HepG2 (cell line): ENCODE data around the gene HEY2. TPM values are rescaled to one million over a fixed set of nuclear protein-coding genes. Genes with fewer than 3 reads are reported as not detected.

Experiments
- GABPB1 ChIP-seq: IDR thresholded peaks from 2 replicates; pipeline ENCODE4 v1.6.1; 2016; ENCODE audit warnings: mild to moderate bottlenecking, missing genetic modification reagents, moderate library complexity, missing compliant biosample characterization
- GATA4 ChIP-seq: sonication (generic); IDR thresholded peaks from 2 replicates; pipeline ENCODE4 v1.6.1; 2016; ENCODE audit warnings: antibody characterized with exemption, low read depth, borderline replicate concordance
- KDM5B ChIP-seq: sonication (generic); formaldehyde crosslinking; IDR thresholded peaks from 2 replicates; pipeline ENCODE4 v1.4.0; 2020; ENCODE audit warnings: missing genetic modification reagents, mild to moderate bottlenecking, borderline replicate concordance
- MEIS1 ChIP-seq: sonication (generic); formaldehyde crosslinking; IDR thresholded peaks from 2 replicates; pipeline ENCODE4 v1.9.0; 2021; ENCODE audit warnings: mild to moderate bottlenecking, missing genetic modification reagents, moderate library complexity, borderline replicate concordance
- PHF8 ChIP-seq: sonication (generic); formaldehyde crosslinking; IDR thresholded peaks from 2 replicates; pipeline ENCODE4 v1.5.0; 2020; ENCODE audit warnings: missing genetic modification reagents
- SRSF9 ChIP-seq: fragments of 200-400 bp; formaldehyde crosslinking; IDR thresholded peaks from 2 replicates; pipeline ENCODE4 v1.6.1; 2018; ENCODE audit warnings: borderline replicate concordance, mild to moderate bottlenecking, low read depth, low read length; ENCODE audit not compliant: insufficient read depth, poor library complexity, severe bottlenecking
- ZNF235 ChIP-seq: sonication (generic); formaldehyde crosslinking; IDR thresholded peaks from 2 replicates; pipeline ENCODE4 v1.8.1; 2023; ENCODE audit warnings: mild to moderate bottlenecking, missing genetic modification reagents, borderline replicate concordance
- ZNF530 ChIP-seq: sonication (generic); formaldehyde crosslinking; IDR thresholded peaks from 2 replicates; pipeline ENCODE4 v1.5.0; 2020; ENCODE audit warnings: low read depth, mild to moderate bottlenecking, missing genetic modification reagents
- polyA plus RNA-seq, 8 experiments: library from polyadenylated mRNA; depleted of rRNA in 3 of 8; stranded (reverse) in 7 of 8; unstranded in 1 of 8; fragments of >200 nt; fragmentation: Illumina TruSeq in 4 of 8; extraction: Trizol in 4 of 8; gene quantifications; 2 replicates each; pipeline versions ENCODE4 v1.2.1 to v1.2.3, GENCODE V29; 2011 to 2016; ENCODE audit warnings: low read depth in 4 of 8, missing spikeins in 1 of 8, mixed read lengths in 1 of 8; ENCODE audit not compliant: insufficient read depth in 1 of 8
- total RNA-seq, 5 experiments: library from RNA; depleted of rRNA; stranded (reverse); fragments of >200 nt; fragmentation: Illumina TruSeq; extraction: Trizol; gene quantifications; 2 replicates each; pipeline ENCODE4 v1.2.3, GENCODE V29; 2016; ENCODE audit warnings: low read depth in 1 of 5
- TF ChIP-seq, protein P1 (sequence below): sonication (generic); formaldehyde crosslinking; IDR thresholded peaks from 2 replicates; pipeline ENCODE4 v1.4.0; 2020; ENCODE audit warnings: mild to moderate bottlenecking, missing genetic modification reagents
- TF ChIP-seq, protein P2 (sequence below): IDR thresholded peaks from 2 replicates; pipeline ENCODE4 v1.6.1; 2012; ENCODE audit warnings: inconsistent platforms
- TF ChIP-seq, protein P3 (sequence below), 2 experiments: sonication (generic) in 1 of 2; formaldehyde crosslinking in 1 of 2; IDR thresholded peaks; 2 replicates each; pipeline versions ENCODE4 v1.4.0 to v1.6.1; 2016 to 2020; ENCODE audit warnings: borderline replicate concordance in 1 of 2, low read depth in 1 of 2, mild to moderate bottlenecking in 1 of 2, missing genetic modification reagents in 1 of 2
- TF ChIP-seq, protein P4 (sequence below): sonication (generic); formaldehyde crosslinking; IDR thresholded peaks from 2 replicates; pipeline ENCODE4 v1.5.1; 2020; ENCODE audit warnings: mild to moderate bottlenecking, missing genetic modification reagents, moderate library complexity
- TF ChIP-seq, protein P5 (sequence below): sonication (generic); formaldehyde crosslinking; IDR thresholded peaks from 2 replicates; pipeline ENCODE4 v1.4.0; 2020; ENCODE audit warnings: mild to moderate bottlenecking, missing genetic modification reagents

Gene HEY2
- total and polyA plus RNA-seq, 2 of the 13 experiments (the other 11 are each of a cell fraction or from before 2014, with no cell fraction given), result 0.04 TPM

DNA sequence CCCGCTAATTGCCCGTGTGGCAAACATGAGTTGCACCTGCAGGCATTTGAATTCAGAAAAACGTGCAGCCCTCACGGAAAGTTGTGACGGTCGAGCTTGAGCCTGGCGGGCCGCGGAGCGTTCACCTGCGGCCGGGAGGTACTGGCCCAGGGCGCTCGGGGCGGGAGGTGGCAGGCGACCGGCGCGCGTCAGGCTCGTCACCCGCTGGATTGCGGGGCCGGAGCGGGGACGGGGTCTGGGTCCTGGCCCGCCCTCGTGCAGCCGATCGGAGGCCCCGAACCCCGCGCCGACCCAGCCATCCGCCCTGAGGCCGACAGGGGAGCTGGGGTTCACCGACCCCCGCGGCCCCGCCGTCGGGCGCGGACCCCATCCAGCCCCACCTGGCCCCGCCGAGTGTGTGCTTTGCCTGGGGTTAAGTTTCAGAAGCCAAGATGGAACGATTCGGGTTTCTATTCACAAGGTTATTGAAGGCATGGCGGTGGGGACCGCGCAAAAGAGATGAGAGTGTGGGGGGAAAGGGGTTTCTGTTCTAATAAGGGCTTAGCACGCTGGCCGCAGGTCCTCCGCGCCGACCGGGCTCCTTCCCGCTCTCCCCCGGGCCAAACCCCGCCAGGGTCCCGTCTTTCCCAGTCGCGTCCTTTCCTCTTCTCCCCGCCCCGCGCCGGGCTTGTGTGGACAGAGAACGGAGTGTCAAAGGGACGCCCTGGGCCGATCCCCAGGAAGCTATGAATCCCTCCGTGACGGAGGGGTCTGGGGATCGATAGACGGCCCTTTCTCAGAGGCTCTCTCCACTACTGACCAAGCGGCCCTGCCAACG is 1.6 kb upstream of the HEY2 start (continued):
- TF ChIP-seq, protein P1, sequence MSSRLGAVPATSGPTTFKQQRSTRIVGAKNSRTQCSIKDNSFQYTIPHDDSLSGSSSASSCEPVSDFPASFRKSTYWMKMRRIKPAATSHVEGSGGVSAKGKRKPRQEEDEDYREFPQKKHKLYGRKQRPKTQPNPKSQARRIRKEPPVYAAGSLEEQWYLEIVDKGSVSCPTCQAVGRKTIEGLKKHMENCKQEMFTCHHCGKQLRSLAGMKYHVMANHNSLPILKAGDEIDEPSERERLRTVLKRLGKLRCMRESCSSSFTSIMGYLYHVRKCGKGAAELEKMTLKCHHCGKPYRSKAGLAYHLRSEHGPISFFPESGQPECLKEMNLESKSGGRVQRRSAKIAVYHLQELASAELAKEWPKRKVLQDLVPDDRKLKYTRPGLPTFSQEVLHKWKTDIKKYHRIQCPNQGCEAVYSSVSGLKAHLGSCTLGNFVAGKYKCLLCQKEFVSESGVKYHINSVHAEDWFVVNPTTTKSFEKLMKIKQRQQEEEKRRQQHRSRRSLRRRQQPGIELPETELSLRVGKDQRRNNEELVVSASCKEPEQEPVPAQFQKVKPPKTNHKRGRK, result 0 out of 2 replicates have a peak, but pooled peaks have one; percentile 17
- TF ChIP-seq GATA4 (no peak), MEIS1 (CRISPR knock-in tag) (0 out of 2 replicates have a peak, but pooled peaks have one; percentile 22), PHF8 (CRISPR knock-in tag) (0 out of 2 replicates have a peak, but pooled peaks have one; percentile 24), ZNF235 (CRISPR knock-in tag) (0 out of 2 replicates have a peak, but pooled peaks have one; percentile 26), SRSF9 (no peak), GABPB1 (CRISPR knock-in tag) (peak; percentile 33; the same call in 1 of the 2 replicates), ZNF530 (CRISPR knock-in tag) (no peak), KDM5B (0 out of 2 replicates have a peak, but pooled peaks have one; percentile 26)
- TF ChIP-seq, protein P2, sequence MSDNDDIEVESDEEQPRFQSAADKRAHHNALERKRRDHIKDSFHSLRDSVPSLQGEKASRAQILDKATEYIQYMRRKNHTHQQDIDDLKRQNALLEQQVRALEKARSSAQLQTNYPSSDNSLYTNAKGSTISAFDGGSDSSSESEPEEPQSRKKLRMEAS, result peak; percentile 17; the same call in 1 of the 2 replicates
- TF ChIP-seq, protein P3, sequence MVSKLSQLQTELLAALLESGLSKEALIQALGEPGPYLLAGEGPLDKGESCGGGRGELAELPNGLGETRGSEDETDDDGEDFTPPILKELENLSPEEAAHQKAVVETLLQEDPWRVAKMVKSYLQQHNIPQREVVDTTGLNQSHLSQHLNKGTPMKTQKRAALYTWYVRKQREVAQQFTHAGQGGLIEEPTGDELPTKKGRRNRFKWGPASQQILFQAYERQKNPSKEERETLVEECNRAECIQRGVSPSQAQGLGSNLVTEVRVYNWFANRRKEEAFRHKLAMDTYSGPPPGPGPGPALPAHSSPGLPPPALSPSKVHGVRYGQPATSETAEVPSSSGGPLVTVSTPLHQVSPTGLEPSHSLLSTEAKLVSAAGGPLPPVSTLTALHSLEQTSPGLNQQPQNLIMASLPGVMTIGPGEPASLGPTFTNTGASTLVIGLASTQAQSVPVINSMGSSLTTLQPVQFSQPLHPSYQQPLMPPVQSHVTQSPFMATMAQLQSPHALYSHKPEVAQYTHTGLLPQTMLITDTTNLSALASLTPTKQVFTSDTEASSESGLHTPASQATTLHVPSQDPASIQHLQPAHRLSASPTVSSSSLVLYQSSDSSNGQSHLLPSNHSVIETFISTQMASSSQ (IDR thresholded peaks at IDR 0.05; ENCODE audit: low read depth), result no peak
- TF ChIP-seq, protein P3 (CRISPR knock-in tag; IDR thresholded peaks at IDR 0.05; ENCODE audit: borderline replicate concordance), result no peak
- TF ChIP-seq, protein P4, sequence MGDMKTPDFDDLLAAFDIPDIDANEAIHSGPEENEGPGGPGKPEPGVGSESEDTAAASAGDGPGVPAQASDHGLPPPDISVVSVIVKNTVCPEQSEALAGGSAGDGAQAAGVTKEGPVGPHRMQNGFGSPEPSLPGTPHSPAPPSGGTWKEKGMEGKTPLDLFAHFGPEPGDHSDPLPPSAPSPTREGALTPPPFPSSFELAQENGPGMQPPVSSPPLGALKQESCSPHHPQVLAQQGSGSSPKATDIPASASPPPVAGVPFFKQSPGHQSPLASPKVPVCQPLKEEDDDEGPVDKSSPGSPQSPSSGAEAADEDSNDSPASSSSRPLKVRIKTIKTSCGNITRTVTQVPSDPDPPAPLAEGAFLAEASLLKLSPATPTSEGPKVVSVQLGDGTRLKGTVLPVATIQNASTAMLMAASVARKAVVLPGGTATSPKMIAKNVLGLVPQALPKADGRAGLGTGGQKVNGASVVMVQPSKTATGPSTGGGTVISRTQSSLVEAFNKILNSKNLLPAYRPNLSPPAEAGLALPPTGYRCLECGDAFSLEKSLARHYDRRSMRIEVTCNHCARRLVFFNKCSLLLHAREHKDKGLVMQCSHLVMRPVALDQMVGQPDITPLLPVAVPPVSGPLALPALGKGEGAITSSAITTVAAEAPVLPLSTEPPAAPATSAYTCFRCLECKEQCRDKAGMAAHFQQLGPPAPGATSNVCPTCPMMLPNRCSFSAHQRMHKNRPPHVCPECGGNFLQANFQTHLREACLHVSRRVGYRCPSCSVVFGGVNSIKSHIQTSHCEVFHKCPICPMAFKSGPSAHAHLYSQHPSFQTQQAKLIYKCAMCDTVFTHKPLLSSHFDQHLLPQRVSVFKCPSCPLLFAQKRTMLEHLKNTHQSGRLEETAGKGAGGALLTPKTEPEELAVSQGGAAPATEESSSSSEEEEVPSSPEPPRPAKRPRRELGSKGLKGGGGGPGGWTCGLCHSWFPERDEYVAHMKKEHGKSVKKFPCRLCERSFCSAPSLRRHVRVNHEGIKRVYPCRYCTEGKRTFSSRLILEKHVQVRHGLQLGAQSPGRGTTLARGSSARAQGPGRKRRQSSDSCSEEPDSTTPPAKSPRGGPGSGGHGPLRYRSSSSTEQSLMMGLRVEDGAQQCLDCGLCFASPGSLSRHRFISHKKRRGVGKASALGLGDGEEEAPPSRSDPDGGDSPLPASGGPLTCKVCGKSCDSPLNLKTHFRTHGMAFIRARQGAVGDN (CRISPR knock-in tag), result peak; percentile 61
- TF ChIP-seq, protein P5, sequence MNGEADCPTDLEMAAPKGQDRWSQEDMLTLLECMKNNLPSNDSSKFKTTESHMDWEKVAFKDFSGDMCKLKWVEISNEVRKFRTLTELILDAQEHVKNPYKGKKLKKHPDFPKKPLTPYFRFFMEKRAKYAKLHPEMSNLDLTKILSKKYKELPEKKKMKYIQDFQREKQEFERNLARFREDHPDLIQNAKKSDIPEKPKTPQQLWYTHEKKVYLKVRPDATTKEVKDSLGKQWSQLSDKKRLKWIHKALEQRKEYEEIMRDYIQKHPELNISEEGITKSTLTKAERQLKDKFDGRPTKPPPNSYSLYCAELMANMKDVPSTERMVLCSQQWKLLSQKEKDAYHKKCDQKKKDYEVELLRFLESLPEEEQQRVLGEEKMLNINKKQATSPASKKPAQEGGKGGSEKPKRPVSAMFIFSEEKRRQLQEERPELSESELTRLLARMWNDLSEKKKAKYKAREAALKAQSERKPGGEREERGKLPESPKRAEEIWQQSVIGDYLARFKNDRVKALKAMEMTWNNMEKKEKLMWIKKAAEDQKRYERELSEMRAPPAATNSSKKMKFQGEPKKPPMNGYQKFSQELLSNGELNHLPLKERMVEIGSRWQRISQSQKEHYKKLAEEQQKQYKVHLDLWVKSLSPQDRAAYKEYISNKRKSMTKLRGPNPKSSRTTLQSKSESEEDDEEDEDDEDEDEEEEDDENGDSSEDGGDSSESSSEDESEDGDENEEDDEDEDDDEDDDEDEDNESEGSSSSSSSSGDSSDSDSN (CRISPR knock-in tag), result peak; percentile 50
